Left colon (tissue), 2 donors: ENCODE results near the gene SLC7A7. TPM values are rescaled to one million over a fixed set of nuclear protein-coding genes. Genes with fewer than 3 reads are reported as not detected.

Experiments used
- ATAC-seq: fragments of 200-7000 bp; cut with Tn5 transposase; one replicate; pipeline ENCODE4 v1.9.1; 2020; ENCODE audit warnings: mild to moderate bottlenecking, moderate library complexity
- DNase-seq, 2 donors: peaks; one replicate each; pipeline ENCODE4 v3.0.0-alpha.2; 2020
- intact Hi-C, 2 donors: fragments of 100-400 bp; cut with DNase I in 1 of 2; cut with micrococcal nuclease in 1 of 2; formaldehyde crosslinking; loops; one replicate each; pipeline versions ENCODE4 v1.11.2 to v1.14.0; 2022; cut with DNase I, micrococcal nuclease
- total RNA-seq, 2 donors: library from RNA; stranded (reverse); fragmentation: NEBNext Ultra II Directional; extraction: Animal tissue kit (Norgen Biotek cat#: 25700); gene quantifications; one replicate each; pipeline ENCODE4 v1.2.1, GENCODE V29; 2021
- donor health status: DM: no; HTN: no; CAD: no.
- donor health status: DM: yes; HTN: yes; CAD: no.

Gene SLC7A7
- total RNA-seq, 2 donors from 2014 or later = 8.4 to 17.4 TPM

GRCh38 chr14:22845821-22846625 is 30.8 kb upstream of the SLC7A7 start:
- DNase-seq (no peak), ATAC-seq (no peak)
- intact Hi-C loops = no loop called here

GRCh38 chr14:22845103-22845394 is 29.8 kb upstream of the SLC7A7 start:
- ATAC-seq (no peak), DNase-seq (no peak)
- intact Hi-C loops = no loop called here

GRCh38 chr14:22844221-22845102 is 29.2 kb upstream of the SLC7A7 start:
- intact Hi-C loops = no loop called here
- ATAC-seq (no peak), DNase-seq (no peak)

DNA sequence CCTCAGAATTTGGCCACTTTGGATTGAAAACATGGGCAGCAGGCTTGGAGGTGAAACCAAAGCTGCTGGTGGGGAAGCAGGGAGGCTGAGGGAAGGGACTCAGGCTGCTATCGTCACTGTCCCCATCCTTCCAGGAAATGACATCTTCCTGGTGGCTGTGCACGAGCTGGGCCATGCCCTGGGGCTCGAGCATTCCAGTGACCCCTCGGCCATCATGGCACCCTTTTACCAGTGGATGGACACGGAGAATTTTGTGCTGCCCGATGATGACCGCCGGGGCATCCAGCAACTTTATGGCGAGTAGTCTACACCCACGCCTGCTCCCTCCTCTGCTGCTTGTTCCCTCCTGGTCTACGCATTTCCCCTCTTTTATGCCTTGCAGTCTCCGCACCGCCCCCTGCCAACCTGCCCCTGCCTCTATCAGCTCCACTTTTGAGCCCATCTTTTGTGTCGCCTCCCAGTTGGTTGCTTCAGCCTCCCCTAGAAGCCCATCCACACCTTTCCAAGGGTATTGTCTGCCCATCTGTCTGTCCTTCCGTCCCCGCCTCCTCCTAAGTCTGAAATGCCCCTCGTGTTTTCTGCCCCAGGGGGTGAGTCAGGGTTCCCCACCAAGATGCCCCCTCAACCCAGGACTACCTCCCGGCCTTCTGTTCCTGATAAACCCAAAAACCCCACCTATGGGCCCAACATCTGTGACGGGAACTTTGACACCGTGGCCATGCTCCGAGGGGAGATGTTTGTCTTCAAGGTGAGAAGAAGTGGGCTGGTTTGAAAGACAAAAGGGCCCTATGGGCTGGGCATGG is 28.1 kb upstream of the SLC7A7 start:
- ATAC-seq = no peak
- intact Hi-C loops = no loop called here
- no peak for DNase-seq

DNA sequence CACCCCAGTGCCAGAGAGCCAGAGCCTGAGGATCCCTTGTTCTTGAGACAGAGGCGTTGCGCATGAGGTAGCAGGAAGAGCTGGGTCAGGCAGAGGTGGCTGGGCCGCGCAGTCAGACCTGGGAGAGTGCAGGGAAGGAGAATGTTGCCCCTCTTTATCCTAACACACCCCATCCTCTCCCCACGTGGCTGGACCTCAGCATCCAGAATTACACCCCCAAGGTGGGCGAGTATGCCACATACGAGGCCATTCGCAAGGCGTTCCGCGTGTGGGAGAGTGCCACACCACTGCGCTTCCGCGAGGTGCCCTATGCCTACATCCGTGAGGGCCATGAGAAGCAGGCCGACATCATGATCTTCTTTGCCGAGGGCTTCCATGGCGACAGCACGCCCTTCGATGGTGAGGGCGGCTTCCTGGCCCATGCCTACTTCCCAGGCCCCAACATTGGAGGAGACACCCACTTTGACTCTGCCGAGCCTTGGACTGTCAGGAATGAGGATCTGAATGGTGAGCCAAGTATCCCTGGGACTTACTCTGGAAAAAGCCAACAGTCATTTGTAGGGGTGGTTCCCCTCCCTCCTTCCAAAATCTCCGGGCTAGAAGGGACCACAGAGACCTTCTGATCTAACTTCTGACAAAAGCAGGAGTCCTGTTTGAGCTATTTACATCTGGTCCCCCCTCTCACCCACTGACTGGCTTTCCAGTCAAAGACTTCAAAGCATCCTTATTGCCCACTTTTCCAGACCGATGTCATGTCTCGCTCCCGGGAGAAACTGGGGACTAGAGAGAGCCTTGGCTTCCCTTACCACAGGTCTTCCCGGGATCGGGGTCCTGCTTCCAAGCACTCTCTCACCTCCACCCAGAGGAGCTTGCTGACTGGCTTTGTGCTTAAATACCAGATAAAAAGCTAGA is 27.2 kb upstream of the SLC7A7 start:
- intact Hi-C loops = no loop called here
- no peak for ATAC-seq

DNA sequence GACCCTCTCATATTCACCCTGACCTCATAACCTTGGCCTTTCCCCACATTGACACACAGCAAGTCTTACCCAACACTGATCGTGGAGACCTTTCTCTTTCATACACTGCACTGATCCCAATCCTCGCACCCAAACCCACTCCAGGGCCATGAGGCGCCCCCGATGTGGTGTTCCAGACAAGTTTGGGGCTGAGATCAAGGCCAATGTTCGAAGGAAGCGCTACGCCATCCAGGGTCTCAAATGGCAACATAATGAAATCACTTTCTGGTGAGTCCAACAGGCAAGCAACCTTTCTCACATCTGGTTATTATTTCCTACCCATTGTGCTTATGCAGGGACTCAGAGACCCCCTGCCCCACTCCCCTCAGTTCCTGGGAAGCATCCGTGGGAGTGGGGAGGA is 26.5 kb upstream of the SLC7A7 start:
- DNase-seq (no peak), ATAC-seq (no peak)
- intact Hi-C loops = no loop called here

More for the DNA sequence above, 27.2 kb upstream of the SLC7A7 start:
- DNase-seq = no peak

GRCh38 chr14:22841311-22841710 is 26.1 kb upstream of the SLC7A7 start:
- no peak for DNase-seq
- intact Hi-C loops = no loop called here

GRCh38 chr14:22839159-22839779 is 24.0 kb upstream of the SLC7A7 start:
- intact Hi-C loops = no loop called here
- peak in 1 of 2 donors; percentile 19 for DNase-seq
- no peak for ATAC-seq

More at GRCh38 chr14:22841311-22841710, 26.1 kb upstream of the SLC7A7 start:
- no peak for ATAC-seq

DNA sequence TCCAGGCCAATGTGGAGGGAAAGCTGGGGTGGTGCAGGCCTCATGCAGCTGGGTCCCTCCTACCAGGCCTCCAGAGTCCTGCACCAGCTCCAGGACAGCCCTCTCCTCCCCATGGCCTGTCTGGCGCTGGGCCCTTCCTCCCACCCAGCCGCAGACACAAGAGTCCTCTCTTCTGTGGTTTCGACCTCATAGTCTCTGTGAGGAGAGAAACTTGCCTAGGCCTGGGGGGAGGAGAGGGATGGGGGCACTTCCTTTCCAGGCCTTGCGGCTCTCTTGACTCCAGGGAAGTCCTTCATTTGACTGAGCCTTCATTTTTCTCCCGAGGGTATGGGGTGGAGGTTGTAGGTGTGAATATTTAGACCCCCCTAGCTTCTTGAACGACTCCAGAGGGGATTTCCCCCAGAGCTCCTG is 23.4 kb upstream of the SLC7A7 start:
- DNase-seq (peak in 1 of 2 donors; percentile 34), ATAC-seq (no peak)
- intact Hi-C loops = no loop called here

DNA sequence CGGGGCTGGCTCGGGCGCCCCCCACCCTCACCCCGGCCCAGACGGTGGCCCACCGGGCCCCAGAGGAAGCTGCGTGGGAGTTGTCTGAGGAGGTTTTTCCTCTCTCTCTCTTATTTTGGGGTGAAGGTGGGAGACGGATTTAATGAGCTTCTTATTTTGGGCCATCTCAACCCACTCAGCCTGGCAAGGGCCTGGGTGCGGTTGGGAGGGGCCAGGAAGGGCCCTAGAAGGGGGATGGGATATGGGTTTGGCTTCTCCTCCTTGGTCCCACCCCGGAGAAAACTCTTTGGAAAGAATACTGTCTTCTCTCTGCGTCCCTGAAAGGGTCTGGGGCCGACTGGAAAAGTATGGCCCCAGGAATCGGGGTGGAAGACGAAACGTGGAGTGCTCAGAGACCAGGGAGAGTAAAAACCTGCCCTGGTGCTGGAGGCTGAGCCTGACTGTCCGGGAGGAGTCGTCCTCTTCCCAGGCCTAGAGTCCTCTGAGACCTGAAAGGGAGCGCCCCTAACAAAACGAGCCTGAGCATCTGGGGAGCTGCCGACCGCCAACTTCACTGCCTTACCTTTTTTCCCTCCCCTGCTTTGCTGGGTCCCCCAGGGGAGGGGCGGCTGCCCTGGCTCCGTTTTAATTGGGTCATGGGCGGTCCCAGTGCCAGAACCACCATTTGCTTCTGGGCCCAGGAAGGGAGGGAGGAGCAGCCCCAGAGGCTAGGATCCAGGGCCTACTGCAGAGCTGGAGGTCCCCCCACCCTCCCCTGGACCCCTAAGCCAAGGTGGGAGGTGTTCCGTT is 22.7 kb upstream of the SLC7A7 start:
- DNase-seq = peak in 1 of 2 donors; percentile 65
- intact Hi-C loops = no loop called here
- peak; percentile 44 for ATAC-seq

- DNase-seq = peak; percentile 39 to 67
- intact Hi-C loops = no loop called here
- peak; percentile 75 for ATAC-seq
These were observed 22.0 kb upstream of the SLC7A7 start for GRCh38 chr14:22837114-22837749.

- ATAC-seq = peak; percentile 81
- intact Hi-C loops = no loop called here
- peak; percentile 78 to 79 for DNase-seq
These were observed 21.3 kb upstream of the SLC7A7 start, which contains the start of gene MMP14 for GRCh38 chr14:22836301-22837113. MMP14 (plus strand) TSS chr14:22836585; CDS start chr14:22836818, 233 bp downstream.

DNA sequence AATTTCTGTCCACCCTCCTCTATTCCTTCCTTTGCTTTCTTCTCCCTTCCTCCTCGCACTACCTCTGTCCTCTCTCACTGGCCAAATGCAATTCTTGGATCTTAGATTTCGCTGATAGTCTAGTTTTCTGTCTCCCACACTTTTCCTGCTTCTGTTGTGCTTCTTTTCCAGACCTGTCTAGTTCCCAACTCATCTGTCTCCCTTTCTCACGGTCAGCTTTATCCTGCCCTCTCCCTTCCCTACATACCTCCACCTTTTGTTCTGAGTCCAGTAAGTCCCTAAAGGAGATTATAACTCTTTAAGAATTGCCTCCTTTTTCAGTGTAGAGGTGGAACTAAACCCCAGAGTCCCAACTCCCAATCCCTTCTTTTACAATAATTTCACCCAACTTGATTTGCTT is 20.3 kb upstream of the SLC7A7 start:
- DNase-seq (no peak), ATAC-seq (no peak)
- intact Hi-C loops = no loop called here

GRCh38 chr14:22830443-22831010 is 15.3 kb upstream of the SLC7A7 start:
- ATAC-seq (no peak), DNase-seq (no peak)
- intact Hi-C loops = no loop called here
